GM19468 (cell line): Measurements from ENCODE around the gene DCLK2.

ENCODE experiments used
- ATAC-seq: cut with Tn5 transposase; IDR thresholded peaks from one replicate; pipeline ENCODE4 v1.9.1; 2021; ENCODE audit warnings: mild to moderate bottlenecking, moderate library complexity, moderate number of reproducible peaks; ENCODE audit not compliant: unreplicated experiment; ENCODE audit errors: extremely low read depth

The DCLK2 gene

GRCh38 chr4:150114641-150115040, 36.4 kb downstream of the DCLK2 start:
- ATAC-seq = no peak

- no peak for ATAC-seq
Measured at GRCh38 chr4:150115851-150116250, 37.6 kb downstream of the DCLK2 start.

- ATAC-seq = no peak
Measured at GRCh38 chr4:150116506-150116905, 38.3 kb downstream of the DCLK2 start.

- no peak for ATAC-seq
Measured at GRCh38 chr4:150117094-150117493, 38.8 kb downstream of the DCLK2 start.

GRCh38 chr4:150117629-150118028, 39.4 kb downstream of the DCLK2 start:
- no peak for ATAC-seq

- no peak for ATAC-seq
Measured at GRCh38 chr4:150119492-150119891, 41.2 kb downstream of the DCLK2 start.

GRCh38 chr4:150123087-150123486, 44.8 kb downstream of the DCLK2 start:
- ATAC-seq = no peak

- no peak for ATAC-seq
Measured at GRCh38 chr4:150123796-150124677, 45.8 kb downstream of the DCLK2 start.

GRCh38 chr4:150126201-150126863, 48.1 kb downstream of the DCLK2 start:
- no peak for ATAC-seq

- no peak for ATAC-seq
Measured at GRCh38 chr4:150126864-150127203, 48.6 kb downstream of the DCLK2 start.

- no peak for ATAC-seq
Measured at GRCh38 chr4:150127757-150128156, 49.5 kb downstream of the DCLK2 start.

GRCh38 chr4:150130933-150131332, 52.7 kb downstream of the DCLK2 start:
- ATAC-seq = no peak

- no peak for ATAC-seq
Measured at GRCh38 chr4:150131581-150132228, 53.5 kb downstream of the DCLK2 start.

GRCh38 chr4:150133605-150134004, 55.4 kb downstream of the DCLK2 start:
- ATAC-seq = no peak

GRCh38 chr4:150135134-150135772, 57.0 kb downstream of the DCLK2 start:
- ATAC-seq = no peak

GRCh38 chr4:150136036-150136435, 57.8 kb downstream of the DCLK2 start:
- ATAC-seq = no peak

GRCh38 chr4:150136481-150136880, 58.2 kb downstream of the DCLK2 start:
- no peak for ATAC-seq

GRCh38 chr4:150139297-150139865, 61.1 kb downstream of the DCLK2 start:
- ATAC-seq = no peak

- no peak for ATAC-seq
Measured at GRCh38 chr4:150140774-150141400, 62.6 kb downstream of the DCLK2 start.

GRCh38 chr4:150141756-150142155, 63.5 kb downstream of the DCLK2 start:
- no peak for ATAC-seq
